ENCODE data around the gene GP1BB.

- TF ChIP-seq CTCF (IDR thresholded peaks at IDR 0.05) (no peak), POLR2A (IDR thresholded peaks at IDR 0.05) (no peak), POLR2AphosphoS5 (IDR thresholded peaks at IDR 0.05) (no peak)
Observed at GRCh38 chr22:19678949-19679521, 44.3 kb upstream of the GP1BB start.

All from prostate gland (tissue), 2 donors.